Measurements from ENCODE around the gene TAAR5.
"Not testable (repeated sequence)": the region's sequence is repeated elsewhere in the genome, so short reads cannot be mapped to it uniquely, and the experiment has no call there.

TAAR5 gene

GRCh38 chr6:132570221-132570777 lies 19.2 kb downstream of the TAAR5 start, which contains the start of gene TAAR6:
TAAR6 (plus strand) TSS chr6:132570322; CDS start chr6:132570322, 0 bp downstream.
- DNase-seq (ENCODE audit: low read depth): no peak
- H3K4me3 ChIP-seq (ENCODE audit: low read length): no peak within 1 kb of the TSS
- TF ChIP-seq CTCF (conservative IDR thresholded peaks at IDR 0.05; ENCODE audit: low read depth, low read length): no peak

- no peak for DNase-seq (ENCODE audit: low read depth)
- H3K4me3 ChIP-seq (ENCODE audit: low read length): no peak overlapping the region
- TF ChIP-seq CTCF (conservative IDR thresholded peaks at IDR 0.05; ENCODE audit: low read depth, low read length): no peak
Measured at GRCh38 chr6:132569170-132569569, 20.4 kb downstream of the TAAR5 start.

- no peak for TF ChIP-seq CTCF (conservative IDR thresholded peaks at IDR 0.05; ENCODE audit: low read depth, low read length)
- DNase-seq (ENCODE audit: low read depth): no peak
- H3K4me3 ChIP-seq (ENCODE audit: low read length): no peak overlapping the region
Measured at GRCh38 chr6:132568611-132569010, 20.9 kb downstream of the TAAR5 start.

- TF ChIP-seq CTCF (conservative IDR thresholded peaks at IDR 0.05; ENCODE audit: low read depth, low read length): no peak
- peak; percentile 0 for DNase-seq (ENCODE audit: low read depth)
- H3K4me3 ChIP-seq (ENCODE audit: low read length): no peak overlapping the region
Measured at GRCh38 chr6:132567566-132567965, 22.0 kb downstream of the TAAR5 start.

GRCh38 chr6:132566404-132566803 lies 23.1 kb downstream of the TAAR5 start:
- no peak for DNase-seq (ENCODE audit: low read depth)
- no peak for TF ChIP-seq CTCF (conservative IDR thresholded peaks at IDR 0.05; ENCODE audit: low read depth, low read length)
- H3K4me3 ChIP-seq (ENCODE audit: low read length): no peak overlapping the region

GRCh38 chr6:132560087-132560486 lies 29.5 kb downstream of the TAAR5 start:
- H3K4me3 ChIP-seq (ENCODE audit: low read length): not testable (repeated sequence)

GRCh38 chr6:132552372-132552771 lies 37.2 kb downstream of the TAAR5 start, which contains the start of gene TAAR8:
TAAR8 (plus strand) TSS chr6:132552672; CDS start chr6:132552693, 21 bp downstream.
- TF ChIP-seq CTCF (conservative IDR thresholded peaks at IDR 0.05; ENCODE audit: low read depth, low read length): no peak
- no peak within 1 kb of the TSS for H3K4me3 ChIP-seq (ENCODE audit: low read length)
- DNase-seq (ENCODE audit: low read depth): no peak

More at GRCh38 chr6:132560087-132560486, 29.5 kb downstream of the TAAR5 start:
- DNase-seq (ENCODE audit: low read depth): not testable (repeated sequence)

Measured in retinal pigment epithelial cell (primary cell).